ENCODE results near the gene HYAL3. TPM values are rescaled to one million over a fixed set of nuclear protein-coding genes. Genes with fewer than 3 reads are reported as not detected.

The HYAL3 gene
- total and polyA plus RNA-seq, 10 of the 15 experiments (the other 5 are each of a cell fraction or from before 2014, with no cell fraction given), result 0.37 to 4.2 (median 2.8) TPM

- no peak for TF ChIP-seq CUX1 (IDR thresholded peaks at IDR 0.05; ENCODE audit: insufficient replicate concordance, low read depth, low read length)
- TF ChIP-seq FOXM1 (IDR thresholded peaks at IDR 0.05; ENCODE audit: low read depth, low read length), result no peak
- no peak for TF ChIP-seq SIN3A (IDR thresholded peaks at IDR 0.05; ENCODE audit: low read depth, low read length)
Measured at GRCh38 chr3:50326182-50326541, 27.0 kb upstream of the HYAL3 start (continued).

- WGBS (ENCODE audit: insufficient coverage, insufficient replicate concordance, low lambda C conversion rate, missing lambda C conversion rate), result 75% methylated on average over 11 of the region's 11 CpGs
- H3K36me3 ChIP-seq (ENCODE audit: control insufficient read depth in 2 of 2, insufficient read depth in 2 of 2, low read length in 1 of 2), result peaks cover 10 to 12% of the 10 kb centered on the region in 2 experiments
- no TSS peak for BruUV-seq (replicated peaks)
- no peak for TF ChIP-seq PBX3 (IDR thresholded peaks at IDR 0.05; ENCODE audit: insufficient replicate concordance, low read depth, low read length)
- no peak for TF ChIP-seq MEF2B (IDR thresholded peaks at IDR 0.05; ENCODE audit: partially characterized antibody, poor library complexity, severe bottlenecking)
- TF ChIP-seq YBX1 (IDR thresholded peaks at IDR 0.05), result no peak
- TF ChIP-seq JUND (IDR thresholded peaks at IDR 0.05; ENCODE audit: low read depth, low read length), result no peak
- no peak overlapping the region for H3K4me2 ChIP-seq (ENCODE audit: control insufficient read depth, insufficient read depth)
- no peak overlapping the region for H3K27ac ChIP-seq (ENCODE audit: control insufficient read depth, insufficient read depth)
- intact Hi-C loops (cut with micrococcal nuclease; ENCODE audit: unreplicated experiment) (no loop called here), in situ Hi-C loops (cut with MboI) (no loop called here)
- no peaks in the 10 kb centered on the region for H4K20me1 ChIP-seq (ENCODE audit: control insufficient read depth, insufficient read depth)
- no peak overlapping the region for H2AFZ ChIP-seq (ENCODE audit: control insufficient read depth, low read depth, low read length)
- RAD21 ChIA-PET (ENCODE audit: unreplicated experiment), result interaction anchor here (2.3 to 3.4 kb wide), 2 partner anchors 11 to 33 kb away, joined by 6 to 21 read pairs; partner anchors contain the start of gene IFRD2
- CTCF ChIA-PET, result interaction anchor here (0.7 to 5.1 kb wide), 6 partner anchors 11 to 123 kb away, joined by 3 to 72 read pairs (median 9); partner anchors contain the start of genes HYAL1, HYAL3, NAA80 and RASSF1
- FAIRE-seq (no peak), DNase-seq (ENCODE audit: low read depth, low spot score) (no peak), ATAC-seq (no peak)
- POLR2A ChIA-PET, result no interaction called here
- peaks cover 9% of the 10 kb centered on the region for H3K4me1 ChIP-seq (ENCODE audit: control insufficient read depth, insufficient read depth, low read length)
- no peaks in the 10 kb centered on the region for H3K9me3 ChIP-seq (replicated peaks; ENCODE audit: control insufficient read depth, insufficient read depth, low read length)
- SMC1A ChIA-PET (ENCODE audit: uncharacterized antibody, unreplicated experiment), result no interaction called here
- peaks cover 16% of the 10 kb centered on the region for H3K79me2 ChIP-seq (ENCODE audit: control insufficient read depth, insufficient read depth, low read length)
- H3K9ac ChIP-seq (ENCODE audit: control insufficient read depth, insufficient read depth, low read length), result no peak overlapping the region
- no peak overlapping the region for H3K4me3 ChIP-seq
- H3K27me3 ChIP-seq (replicated peaks in 1 of 2; ENCODE audit: control insufficient read depth in 2 of 2, insufficient read depth in 2 of 2, low read length in 1 of 2), result no peaks in the 10 kb centered on the region
Measured at GRCh38 chr3:50325497-50326181, 26.4 kb upstream of the HYAL3 start.

Measured in GM12878 (cell line).